ENCODE measurements around the gene SLC6A20. TPM values are rescaled to one million over a fixed set of nuclear protein-coding genes. Genes with fewer than 3 reads are reported as not detected.

The SLC6A20 gene
- total and polyA plus RNA-seq, 12 donors, result 0.06 to 0.09 TPM; not detected in 10

DNA sequence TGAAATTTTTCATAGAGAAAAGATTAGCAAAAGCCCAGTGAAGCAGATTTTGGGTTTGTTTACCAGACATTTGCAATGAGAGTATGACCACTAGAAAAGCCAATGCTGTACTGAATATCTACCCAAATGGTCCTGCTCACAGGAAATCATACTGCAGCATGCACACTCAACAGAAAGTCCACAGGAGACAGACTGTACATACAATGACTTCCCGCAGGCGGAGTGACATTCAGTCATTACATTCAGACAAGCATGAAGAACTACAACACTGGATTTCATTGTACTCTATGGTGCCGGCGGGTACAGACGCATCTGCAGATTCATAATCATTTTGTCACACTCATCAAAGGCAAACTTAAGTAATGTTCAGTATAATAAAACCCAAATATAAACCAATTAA, 33.8 kb upstream of the SLC6A20 start:
- TF ChIP-seq, protein P1, sequence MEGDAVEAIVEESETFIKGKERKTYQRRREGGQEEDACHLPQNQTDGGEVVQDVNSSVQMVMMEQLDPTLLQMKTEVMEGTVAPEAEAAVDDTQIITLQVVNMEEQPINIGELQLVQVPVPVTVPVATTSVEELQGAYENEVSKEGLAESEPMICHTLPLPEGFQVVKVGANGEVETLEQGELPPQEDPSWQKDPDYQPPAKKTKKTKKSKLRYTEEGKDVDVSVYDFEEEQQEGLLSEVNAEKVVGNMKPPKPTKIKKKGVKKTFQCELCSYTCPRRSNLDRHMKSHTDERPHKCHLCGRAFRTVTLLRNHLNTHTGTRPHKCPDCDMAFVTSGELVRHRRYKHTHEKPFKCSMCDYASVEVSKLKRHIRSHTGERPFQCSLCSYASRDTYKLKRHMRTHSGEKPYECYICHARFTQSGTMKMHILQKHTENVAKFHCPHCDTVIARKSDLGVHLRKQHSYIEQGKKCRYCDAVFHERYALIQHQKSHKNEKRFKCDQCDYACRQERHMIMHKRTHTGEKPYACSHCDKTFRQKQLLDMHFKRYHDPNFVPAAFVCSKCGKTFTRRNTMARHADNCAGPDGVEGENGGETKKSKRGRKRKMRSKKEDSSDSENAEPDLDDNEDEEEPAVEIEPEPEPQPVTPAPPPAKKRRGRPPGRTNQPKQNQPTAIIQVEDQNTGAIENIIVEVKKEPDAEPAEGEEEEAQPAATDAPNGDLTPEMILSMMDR (IDR thresholded peaks at IDR 0.05), result no peak
- H3K27ac ChIP-seq, result no peak overlapping the region
- H3K27me3 ChIP-seq, result no peaks in the 10 kb centered on the region
- H3K4me3 ChIP-seq, result no peak overlapping the region
- no peaks in the 10 kb centered on the region for H3K4me1 ChIP-seq
- no peak for DNase-seq
- WGBS, 2 donors, result 91 to 93% methylated on average over 5 of the region's 5 CpGs
- intact Hi-C loops (cut with DNase I), result loop anchor here in 7 of 10 donors (2.0 to 10.0 kb wide), 3 partner anchors 65 to 69 kb away; no protein-coding TSS in a partner anchor
- no peak for ATAC-seq
- H3K9me3 ChIP-seq, result no peaks in the 10 kb centered on the region
- peaks cover 0 to 100% (median 22%) of the 10 kb centered on the region in 9 donors for H3K36me3 ChIP-seq

DNA sequence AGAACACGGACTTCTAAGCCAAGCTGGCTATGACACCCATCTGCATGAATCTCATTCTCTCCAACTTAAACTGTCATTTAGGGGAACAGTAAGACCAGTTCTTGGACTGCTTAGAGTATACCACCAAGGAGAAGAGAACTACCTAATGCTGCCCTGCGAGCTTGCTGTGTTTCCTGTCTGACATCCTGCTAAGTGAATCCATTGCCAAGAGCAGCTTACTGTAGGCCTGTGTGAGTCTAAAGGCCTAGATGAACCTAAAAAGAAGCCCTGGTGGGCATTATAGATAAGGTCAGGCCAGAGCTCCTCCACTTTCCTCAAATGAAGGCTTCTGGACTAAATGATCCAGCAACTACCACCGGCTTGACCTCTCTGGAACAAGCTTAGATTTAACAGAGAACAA, 30.6 kb upstream of the SLC6A20 start:
- Histone ChIP-seq H3K4me1 (no peaks in the 10 kb centered on the region), H3K27me3 (no peaks in the 10 kb centered on the region), H3K36me3 (peaks cover 0 to 100% (median 22%) of the 10 kb centered on the region in 9 donors), H3K27ac (no peak overlapping the region), H3K9me3 (no peaks in the 10 kb centered on the region), H3K4me3 (no peak overlapping the region)
- ATAC-seq (no peak), DNase-seq (no peak)
- TF ChIP-seq, protein P1 (IDR thresholded peaks at IDR 0.05), result no peak
- intact Hi-C loops (cut with DNase I), result no loop called here
- WGBS, 2 donors, result 72 to 88% methylated on average over 3 of the region's 3 CpGs

DNA sequence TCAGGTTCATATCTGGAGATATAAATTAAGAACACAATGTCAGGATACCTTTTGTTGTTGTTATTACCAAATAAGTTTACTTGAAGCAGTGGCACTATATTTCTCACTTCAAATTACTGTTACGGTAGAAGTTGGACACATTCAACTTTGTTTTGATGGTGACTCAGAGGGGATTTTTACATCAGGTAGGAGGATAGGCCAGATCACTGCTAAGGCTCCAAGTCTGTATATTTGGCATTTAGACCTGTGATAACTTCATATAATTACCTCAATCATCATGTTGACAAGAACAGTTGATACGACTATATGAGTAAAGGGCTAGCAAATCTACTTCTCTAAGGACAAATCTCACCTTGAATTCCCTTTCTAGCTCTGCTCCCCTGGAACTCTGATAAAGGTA, 30.0 kb upstream of the SLC6A20 start:
- peaks cover 0 to 100% (median 22%) of the 10 kb centered on the region in 9 donors for H3K36me3 ChIP-seq
- H3K4me3 ChIP-seq, result no peak overlapping the region
- no peak for ATAC-seq
- no peaks in the 10 kb centered on the region for H3K9me3 ChIP-seq
- H3K27ac ChIP-seq, result no peak overlapping the region
- TF ChIP-seq, protein P1 (IDR thresholded peaks at IDR 0.05), result no peak
- H3K27me3 ChIP-seq, result no peaks in the 10 kb centered on the region
- no peaks in the 10 kb centered on the region for H3K4me1 ChIP-seq
- intact Hi-C loops (cut with DNase I), result no loop called here
- DNase-seq, result no peak
- 68 to 87% methylated on average over 2 of the region's 2 CpGs for WGBS, 2 donors

DNA sequence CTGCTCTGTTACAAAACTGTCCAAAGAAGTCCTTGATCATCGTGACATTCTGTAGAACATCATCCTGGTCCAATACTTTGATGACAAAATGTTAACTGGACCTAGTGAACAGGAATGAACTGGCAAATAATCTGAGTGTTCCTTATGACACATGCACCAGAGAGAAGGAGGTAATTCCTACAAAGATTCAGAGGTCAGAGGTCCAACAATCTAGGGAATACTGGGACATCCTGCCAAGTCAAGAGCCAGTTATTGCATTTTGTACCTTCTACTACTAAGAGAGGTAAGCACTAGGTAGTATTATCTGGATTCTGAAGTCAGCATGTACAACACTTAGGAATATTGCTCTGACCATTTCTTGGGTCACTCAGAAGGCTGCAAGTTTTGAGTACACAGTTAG, 24.8 kb upstream of the SLC6A20 start:
- Histone ChIP-seq H3K36me3 (peaks cover 0 to 63% (median 19%) of the 10 kb centered on the region in 9 donors), H3K27me3 (no peaks in the 10 kb centered on the region), H3K9me3 (peaks cover 0 to 9% (median 0%) of the 10 kb centered on the region in 11 donors), H3K4me3 (no peak overlapping the region), H3K4me1 (peaks cover 0 to 33% (median 19%) of the 10 kb centered on the region in 9 donors), H3K27ac (no peak overlapping the region)
- ATAC-seq (no peak), DNase-seq (no peak)
- WGBS, 2 donors, result 95 to 97% methylated on average over 1 of the region's 1 CpG
- TF ChIP-seq, protein P1 (IDR thresholded peaks at IDR 0.05), result no peak
- intact Hi-C loops (cut with DNase I), result no loop called here
